ENCODE results near the gene SUOX. TPM values are rescaled to one million over a fixed set of nuclear protein-coding genes. Genes with fewer than 3 reads are reported as not detected.

SUOX gene
- total RNA-seq, 1 donor from 2014 or later, result 15.5 TPM

DNA sequence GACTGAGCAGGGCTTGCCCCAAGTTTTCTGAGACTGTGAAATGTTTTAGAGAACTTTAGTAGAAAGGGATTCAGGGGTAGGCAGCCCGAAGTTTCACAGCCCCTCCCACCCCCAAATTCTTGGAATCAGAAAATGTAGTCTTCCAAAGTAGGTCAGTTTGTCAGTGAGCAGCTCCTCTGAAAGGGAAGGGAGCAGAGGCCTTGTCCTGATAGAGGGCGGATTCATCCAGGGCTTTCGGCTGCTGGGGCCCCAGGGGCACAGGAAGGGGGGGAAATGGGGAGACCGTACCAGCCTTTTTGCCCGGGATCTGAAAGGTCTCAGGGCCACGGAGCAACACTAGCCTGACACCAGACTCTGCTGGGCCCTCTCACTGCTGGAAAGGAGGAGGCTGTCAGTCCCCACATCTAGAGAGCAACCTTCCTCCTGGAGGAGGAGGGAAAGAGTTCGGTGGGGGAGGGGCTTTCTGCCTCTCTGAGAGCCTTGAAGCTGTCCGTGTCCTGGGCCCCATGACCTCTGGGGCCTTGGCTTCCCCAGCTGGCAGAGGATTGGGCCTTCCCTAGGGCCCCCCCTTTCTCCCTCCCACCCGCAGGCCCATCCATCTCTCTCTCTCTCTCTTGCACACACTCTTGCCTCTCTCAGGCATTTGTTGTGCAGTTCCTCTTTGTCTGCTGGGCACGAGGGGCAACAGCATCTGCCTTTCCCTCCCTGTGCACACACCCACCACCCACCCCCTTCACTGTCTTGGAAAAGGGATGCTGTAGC lies 23.5 kb downstream of the SUOX start, which contains the start of gene IKZF4:
IKZF4 (plus strand) TSS at position 621 of the 762 bp plus-strand sequence. CDS start 451 bp downstream, outside the sequence.
- DNase-seq (ENCODE audit: extremely low spot score in 2 of 2), result no peak
- Histone ChIP-seq H3K27ac (peak within 1 kb of the TSS; percentile 82), H3K4me1 (peaks cover 26% of the 10 kb centered on the region), H3K27me3 (no peaks in the 10 kb centered on the region), H3K36me3 (peaks cover 0 to 2% of the 10 kb centered on the region in 2 donors), H3K9me3 (no peaks in the 10 kb centered on the region), H3K4me3 (peak within 1 kb of the TSS; percentile 30 to 48)
- intact Hi-C loops (cut with DNase I), result no loop called here
- TF ChIP-seq, protein P1, sequence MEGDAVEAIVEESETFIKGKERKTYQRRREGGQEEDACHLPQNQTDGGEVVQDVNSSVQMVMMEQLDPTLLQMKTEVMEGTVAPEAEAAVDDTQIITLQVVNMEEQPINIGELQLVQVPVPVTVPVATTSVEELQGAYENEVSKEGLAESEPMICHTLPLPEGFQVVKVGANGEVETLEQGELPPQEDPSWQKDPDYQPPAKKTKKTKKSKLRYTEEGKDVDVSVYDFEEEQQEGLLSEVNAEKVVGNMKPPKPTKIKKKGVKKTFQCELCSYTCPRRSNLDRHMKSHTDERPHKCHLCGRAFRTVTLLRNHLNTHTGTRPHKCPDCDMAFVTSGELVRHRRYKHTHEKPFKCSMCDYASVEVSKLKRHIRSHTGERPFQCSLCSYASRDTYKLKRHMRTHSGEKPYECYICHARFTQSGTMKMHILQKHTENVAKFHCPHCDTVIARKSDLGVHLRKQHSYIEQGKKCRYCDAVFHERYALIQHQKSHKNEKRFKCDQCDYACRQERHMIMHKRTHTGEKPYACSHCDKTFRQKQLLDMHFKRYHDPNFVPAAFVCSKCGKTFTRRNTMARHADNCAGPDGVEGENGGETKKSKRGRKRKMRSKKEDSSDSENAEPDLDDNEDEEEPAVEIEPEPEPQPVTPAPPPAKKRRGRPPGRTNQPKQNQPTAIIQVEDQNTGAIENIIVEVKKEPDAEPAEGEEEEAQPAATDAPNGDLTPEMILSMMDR (IDR thresholded peaks at IDR 0.05), result no peak
- TF ChIP-seq POLR2AphosphoS5 (IDR thresholded peaks at IDR 0.05; ENCODE audit: insufficient read depth in 1 of 2, low read depth in 1 of 2) (peak in 1 of 2 donors; percentile 43), POLR2A (IDR thresholded peaks at IDR 0.05) (no peak)

DNA sequence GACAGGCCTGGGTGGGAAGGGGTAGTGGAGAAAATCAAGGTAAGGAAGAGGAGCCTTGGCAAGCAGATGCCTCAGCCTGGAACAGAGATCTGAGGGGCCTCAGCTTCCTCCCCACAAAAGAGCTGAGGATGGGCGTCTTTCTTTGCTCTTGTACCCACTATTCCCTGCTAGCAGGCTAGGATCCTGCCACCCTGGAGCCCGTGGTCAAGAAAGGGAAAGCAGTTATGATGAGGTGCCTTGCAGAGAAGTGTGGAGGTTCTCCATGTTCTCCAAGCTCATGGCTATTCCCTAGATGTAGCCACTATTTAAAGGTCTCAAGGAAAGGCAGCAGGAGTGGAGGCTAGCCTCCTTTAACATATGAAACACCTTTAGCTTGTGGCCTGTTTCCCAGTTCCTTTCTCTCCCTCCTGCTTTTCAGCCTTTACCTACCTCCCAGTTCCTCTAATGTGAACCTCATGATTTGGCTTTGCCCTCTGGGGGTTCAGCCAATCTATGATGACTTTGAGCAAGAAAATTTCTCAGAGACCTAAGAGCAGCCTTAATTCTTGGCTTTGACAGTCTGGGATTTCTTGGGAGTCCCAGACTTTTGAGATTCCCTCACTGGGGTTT lies 24.9 kb downstream of the SUOX start:
- Histone ChIP-seq H3K4me1 (peaks cover 26% of the 10 kb centered on the region), H3K36me3 (peaks cover 0 to 10% of the 10 kb centered on the region in 2 donors), H3K27me3 (no peaks in the 10 kb centered on the region), H3K4me3 (peak overlapping the region; percentile 30 to 48), H3K27ac (peak overlapping the region; percentile 82), H3K9me3 (no peaks in the 10 kb centered on the region)
- intact Hi-C loops (cut with DNase I), result no loop called here
- TF ChIP-seq POLR2AphosphoS5 (IDR thresholded peaks at IDR 0.05; ENCODE audit: insufficient read depth in 1 of 2, low read depth in 1 of 2), result no peak
- no peak for DNase-seq (ENCODE audit: extremely low spot score in 2 of 2)

DNA sequence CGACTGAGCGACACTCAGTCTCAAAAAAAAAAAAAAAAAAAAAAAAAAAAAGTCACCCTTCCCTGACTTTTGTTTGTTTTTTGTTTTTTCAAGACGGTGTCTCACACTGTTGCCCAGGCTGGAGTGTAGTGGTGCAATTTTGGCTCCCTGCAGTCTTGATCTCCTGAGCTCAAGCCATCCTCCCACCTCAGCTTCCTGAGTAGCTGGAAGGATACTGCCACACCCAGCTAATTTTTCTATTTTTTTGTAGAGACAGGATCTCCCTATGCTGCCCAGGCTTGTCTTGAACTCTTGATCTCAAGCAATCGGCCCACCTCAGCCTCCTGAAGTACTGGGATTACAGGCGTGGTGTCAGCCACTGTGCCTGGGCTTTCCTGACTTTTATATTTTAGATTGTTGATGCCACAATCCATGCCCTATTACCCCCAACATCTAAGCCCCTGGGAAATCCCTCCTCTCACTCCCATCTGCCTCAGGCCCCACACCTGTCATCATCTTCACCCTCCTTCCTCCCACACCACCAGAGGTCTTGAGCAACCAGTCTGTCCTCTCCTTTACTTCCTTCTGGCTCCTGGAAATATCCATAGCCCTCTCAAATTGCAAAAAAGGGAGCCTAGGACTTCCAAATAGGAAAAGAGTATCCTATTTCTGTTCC lies 31.6 kb downstream of the SUOX start:
- Histone ChIP-seq H3K36me3 (peaks cover 0 to 32% of the 10 kb centered on the region in 2 donors), H3K27ac (no peak overlapping the region), H3K9me3 (no peaks in the 10 kb centered on the region), H3K4me1 (peaks cover 5% of the 10 kb centered on the region), H3K4me3 (no peak overlapping the region), H3K27me3 (no peaks in the 10 kb centered on the region)
- TF ChIP-seq, protein P1 (IDR thresholded peaks at IDR 0.05), result no peak
- TF ChIP-seq POLR2A (IDR thresholded peaks at IDR 0.05) (no peak), POLR2AphosphoS5 (IDR thresholded peaks at IDR 0.05; ENCODE audit: insufficient read depth in 1 of 2, low read depth in 1 of 2) (no peak)
- intact Hi-C loops (cut with DNase I), result no loop called here
- no peak for DNase-seq (ENCODE audit: extremely low spot score in 2 of 2)

DNA sequence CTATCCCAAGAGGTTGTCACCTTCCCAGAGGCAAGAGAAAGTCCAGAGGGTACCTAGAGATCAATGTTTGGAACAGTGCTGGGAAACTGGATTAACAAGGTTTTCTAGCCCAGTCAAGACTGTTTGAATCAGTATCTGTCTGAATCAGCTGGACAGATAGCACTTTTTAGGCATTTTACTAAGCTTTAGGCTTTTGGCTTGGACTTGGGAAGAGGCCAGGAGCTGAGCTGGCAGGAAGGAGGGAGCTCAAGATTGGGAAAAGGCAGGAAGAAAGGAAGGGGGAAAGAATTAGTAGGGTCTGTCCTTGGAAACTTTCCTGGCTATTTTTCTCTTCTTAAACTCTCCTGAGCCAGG lies 32.1 kb downstream of the SUOX start:
- intact Hi-C loops (cut with DNase I), result no loop called here
- H3K27ac ChIP-seq, result no peak overlapping the region
- no peak overlapping the region for H3K4me3 ChIP-seq
- H3K9me3 ChIP-seq, result no peaks in the 10 kb centered on the region
- TF ChIP-seq, protein P1 (IDR thresholded peaks at IDR 0.05), result no peak
- no peak for TF ChIP-seq POLR2AphosphoS5 (IDR thresholded peaks at IDR 0.05; ENCODE audit: insufficient read depth in 1 of 2, low read depth in 1 of 2)
- no peak for TF ChIP-seq POLR2A (IDR thresholded peaks at IDR 0.05)
- H3K4me1 ChIP-seq, result peaks cover 5% of the 10 kb centered on the region
- H3K36me3 ChIP-seq, result peaks cover 0 to 35% of the 10 kb centered on the region in 2 donors
- H3K27me3 ChIP-seq, result no peaks in the 10 kb centered on the region
- no peak for DNase-seq (ENCODE audit: extremely low spot score in 2 of 2)

DNA sequence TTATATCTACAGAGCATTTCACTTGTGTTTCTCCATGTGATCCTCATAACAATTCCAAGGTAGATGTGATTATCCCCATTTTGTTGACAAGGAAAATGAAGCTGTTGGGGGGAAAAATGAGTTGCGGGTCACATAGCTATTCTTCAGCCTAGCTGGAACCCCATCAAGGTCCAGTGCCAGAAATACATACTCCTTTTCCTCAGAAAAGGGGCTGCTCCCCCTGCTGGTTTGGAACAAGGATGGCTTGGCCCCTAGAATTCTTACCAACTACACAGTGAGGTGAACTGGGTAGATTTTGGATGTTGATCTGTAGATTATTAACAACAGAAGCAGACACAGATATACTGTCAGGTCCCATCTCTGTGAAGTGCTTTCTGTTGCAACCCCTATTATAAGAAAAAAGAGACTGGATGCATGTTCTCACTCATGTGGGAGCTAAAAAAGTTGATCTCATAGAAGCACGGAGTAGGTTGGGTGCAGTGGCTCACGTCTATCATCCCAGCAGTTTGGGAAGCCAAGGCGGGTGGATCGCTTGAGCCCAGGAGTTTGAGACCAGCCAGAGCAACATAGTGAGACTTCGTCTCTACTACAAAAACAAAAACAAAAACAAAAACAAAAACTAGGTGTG lies 32.7 kb downstream of the SUOX start:
- no peaks in the 10 kb centered on the region for H3K27me3 ChIP-seq
- H3K27ac ChIP-seq, result no peak overlapping the region
- DNase-seq (ENCODE audit: extremely low spot score in 2 of 2), result no peak
- H3K36me3 ChIP-seq, result peaks cover 0 to 41% of the 10 kb centered on the region in 2 donors
- intact Hi-C loops (cut with DNase I), result no loop called here
- no peaks in the 10 kb centered on the region for H3K9me3 ChIP-seq
- no peak for TF ChIP-seq POLR2AphosphoS5 (IDR thresholded peaks at IDR 0.05; ENCODE audit: insufficient read depth in 1 of 2, low read depth in 1 of 2)
- TF ChIP-seq, protein P1 (IDR thresholded peaks at IDR 0.05), result peak in 1 of 3 experiments; percentile 39
- no peak for TF ChIP-seq POLR2A (IDR thresholded peaks at IDR 0.05)
- peaks cover 5% of the 10 kb centered on the region for H3K4me1 ChIP-seq
- no peak overlapping the region for H3K4me3 ChIP-seq

Measured in vagina (tissue), 2 donors.